Fibroblast of mammary gland (primary cell): ENCODE measurements around the gene AK9.

Source experiments
- DNase-seq: peaks from one replicate; pipeline ENCODE4 v3.0.0-alpha.2; 2010; ENCODE audit warnings: low read depth
- H3K4me3 ChIP-seq: 2 replicates; pipeline ENCODE4 v1.5.1; 2011; ENCODE audit warnings: low read depth, mild to moderate bottlenecking, low read length, moderate library complexity; ENCODE audit not compliant: control insufficient read depth
- CTCF ChIP-seq: conservative IDR thresholded peaks from 2 replicates; pipeline ENCODE4 v1.5.1; 2011; ENCODE audit warnings: low read depth, low read length, inconsistent platforms; ENCODE audit not compliant: control insufficient read depth, insufficient read depth

The AK9 gene

GRCh38 chr6:109453594-109454495, 237.2 kb downstream of the AK9 start:
- H3K4me3 ChIP-seq: peak overlapping the region; percentile 90
- DNase-seq: no peak
- no peak for TF ChIP-seq CTCF

- no peak overlapping the region for H3K4me3 ChIP-seq
- TF ChIP-seq CTCF: no peak
- DNase-seq: no peak
These were observed 237.8 kb downstream of the AK9 start for GRCh38 chr6:109453156-109453555.

- DNase-seq: no peak
- TF ChIP-seq CTCF: no peak
- no peak overlapping the region for H3K4me3 ChIP-seq
These were observed 238.8 kb downstream of the AK9 start for GRCh38 chr6:109452181-109452580.

- DNase-seq: no peak
- no peak overlapping the region for H3K4me3 ChIP-seq
- no peak for TF ChIP-seq CTCF
These were observed 239.6 kb downstream of the AK9 start for GRCh38 chr6:109451376-109451775.

GRCh38 chr6:109450801-109451200, 240.2 kb downstream of the AK9 start:
- no peak for DNase-seq
- no peak overlapping the region for H3K4me3 ChIP-seq
- no peak for TF ChIP-seq CTCF

- TF ChIP-seq CTCF: no peak
- H3K4me3 ChIP-seq: no peak overlapping the region
- DNase-seq: no peak
These were observed 241.0 kb downstream of the AK9 start for GRCh38 chr6:109449795-109450673.
